Hippocampal formation (tissue), 2 donors: Measurements from ENCODE around the gene ITPR2.
"Not testable (repeated sequence)": the region's sequence is repeated elsewhere in the genome, so short reads cannot be mapped to it uniquely, and the experiment has no call there.

Source experiments
- DNase-seq, 2 donors: peaks; one replicate each; lab custom pipeline; 2025; lab: John Stamatoyannopoulos, UW

Gene ITPR2

DNA sequence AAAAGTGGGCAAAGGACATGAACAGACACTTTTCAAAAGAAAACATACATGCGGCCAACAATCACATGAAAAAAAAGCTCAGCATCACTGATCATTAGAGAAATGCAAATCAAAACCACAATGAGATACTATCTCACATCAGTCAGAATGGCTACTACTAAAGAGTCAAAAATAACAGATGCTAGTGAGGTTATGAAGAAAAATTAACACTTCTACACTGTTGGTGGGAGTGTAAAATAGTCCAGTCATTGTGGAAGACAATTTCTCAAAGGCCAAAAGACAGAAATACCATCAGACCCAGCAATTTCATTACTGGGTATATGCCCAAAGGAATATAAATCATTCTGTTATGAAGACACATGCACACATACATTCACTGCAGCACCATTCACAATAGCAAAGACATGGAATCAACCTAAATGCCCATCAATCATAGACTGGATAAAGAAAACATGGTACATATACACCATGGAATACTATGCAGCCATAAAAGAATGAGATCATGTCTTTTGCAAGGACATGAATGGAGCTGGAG is 103.8 kb downstream of the ITPR2 start:
- DNase-seq, result not testable (repeated sequence)

DNA sequence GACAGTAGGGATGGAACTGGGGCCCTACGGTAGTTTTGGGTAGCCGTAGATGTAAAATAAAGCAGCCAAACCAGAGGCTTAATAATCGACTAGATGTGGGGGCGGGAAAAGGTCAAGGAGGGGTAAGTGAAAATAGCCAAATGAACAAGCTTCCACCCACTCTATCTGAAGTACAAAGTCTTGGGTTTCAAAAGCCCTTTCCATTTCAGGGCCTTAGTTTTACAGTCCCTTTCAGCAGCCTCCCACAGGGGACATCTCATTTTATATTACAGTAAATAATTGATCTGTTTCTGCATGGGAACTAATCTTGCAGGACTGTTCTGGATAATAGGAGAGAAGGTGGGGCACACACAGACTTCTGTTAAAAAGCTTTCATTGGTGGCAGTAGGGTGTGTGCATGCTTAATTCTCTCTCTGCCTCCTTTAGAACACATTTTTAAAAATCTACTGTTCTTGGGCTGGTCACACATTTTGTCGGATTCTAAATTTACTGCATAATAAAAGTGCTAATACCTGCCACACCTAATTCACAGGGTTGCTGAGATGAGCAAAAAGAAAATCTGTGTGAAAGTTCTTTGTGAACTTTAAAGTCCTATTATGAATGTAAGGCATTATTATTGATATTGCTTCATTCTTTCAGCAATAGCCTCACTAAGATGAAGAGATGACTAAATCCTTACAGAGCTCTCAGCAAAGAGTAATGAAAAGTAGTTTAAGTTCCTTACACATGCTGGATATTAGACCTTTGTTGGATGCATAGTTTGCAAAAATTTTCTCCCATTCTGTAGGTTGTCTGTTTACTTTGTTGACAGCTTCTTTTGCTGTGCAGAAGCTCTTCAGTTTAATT is 104.6 kb downstream of the ITPR2 start:
- no peak for DNase-seq

DNA sequence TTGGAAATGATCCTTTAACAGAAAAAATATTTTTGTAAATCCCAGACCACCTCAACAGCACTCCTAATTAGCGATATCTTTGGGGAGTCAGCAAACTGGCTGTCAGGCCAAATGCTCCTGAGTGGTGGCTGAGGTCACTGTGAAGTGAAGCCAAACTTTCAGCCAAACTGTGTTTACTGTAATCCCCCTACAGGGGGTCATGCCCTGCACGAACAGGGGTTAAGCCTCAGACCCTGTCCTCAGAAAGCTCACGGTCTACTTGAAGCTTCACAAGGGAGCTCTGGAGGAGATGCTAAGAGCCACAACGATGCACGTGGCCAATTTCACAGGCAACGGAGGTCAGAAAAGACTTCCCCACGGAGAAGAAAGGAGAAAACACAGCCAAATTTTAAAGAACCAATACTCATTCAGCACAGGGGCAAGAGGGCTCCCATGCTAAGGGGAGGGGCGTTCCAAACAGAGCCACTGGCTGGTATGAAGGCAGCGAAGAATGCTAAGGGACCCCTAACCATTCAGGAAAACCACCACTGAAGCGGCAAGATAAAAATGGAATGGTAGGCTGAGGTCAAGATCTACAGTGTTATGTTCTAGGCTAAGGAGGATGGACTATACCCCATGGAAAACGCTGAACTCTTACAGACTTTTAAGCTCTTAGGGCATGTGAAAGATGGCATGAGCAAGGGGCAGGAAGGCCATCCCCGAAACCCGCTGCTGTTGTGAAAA is 105.4 kb downstream of the ITPR2 start:
- no peak for DNase-seq

DNA sequence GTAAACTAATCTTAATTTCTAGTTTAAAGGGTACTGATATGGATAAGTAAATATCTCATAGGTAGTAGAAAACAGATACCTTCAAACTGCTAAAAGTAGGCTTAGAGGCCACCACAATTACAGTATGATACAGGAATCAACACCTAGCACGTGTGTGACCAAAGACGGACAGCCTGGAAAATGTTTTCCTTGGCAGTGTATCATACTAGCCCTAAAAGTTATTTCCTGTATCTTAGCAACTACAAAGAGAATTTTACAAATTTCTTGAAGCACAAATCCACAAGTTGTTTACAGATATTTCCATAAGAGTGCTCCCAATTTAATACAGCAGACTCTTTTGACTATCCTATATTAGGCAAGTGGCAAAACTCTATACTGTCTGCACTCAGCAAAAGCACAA is 106.0 kb downstream of the ITPR2 start:
- no peak for DNase-seq

DNA sequence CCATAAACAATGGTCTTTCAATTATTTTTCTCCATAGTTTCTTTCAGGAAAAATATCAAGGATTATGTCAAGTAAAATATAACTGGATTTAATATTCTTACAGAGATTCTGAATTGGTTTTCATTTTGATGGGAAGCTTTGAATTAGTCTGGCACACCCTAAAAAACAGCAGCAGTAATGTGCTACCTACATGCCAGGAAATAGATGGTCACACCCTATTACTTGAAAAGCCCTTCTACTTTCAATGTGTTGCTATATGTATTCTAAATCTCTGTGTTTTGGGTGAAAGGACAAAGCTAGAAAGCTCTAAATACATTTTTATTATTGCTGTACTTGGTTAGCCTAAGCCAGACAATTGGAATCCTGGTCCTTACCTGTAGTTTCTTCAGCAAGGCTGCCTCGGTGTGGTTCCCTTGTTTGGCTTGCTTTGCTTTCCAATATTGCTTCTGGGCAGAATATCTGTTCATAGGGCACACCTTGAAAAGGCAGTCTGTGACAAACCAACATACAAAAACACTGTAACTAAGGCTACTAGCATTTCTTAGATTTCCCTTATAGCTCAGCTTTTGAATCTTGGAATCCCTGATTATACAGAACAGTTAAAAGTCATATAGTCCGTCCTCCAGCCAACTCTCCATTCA is 107.6 kb downstream of the ITPR2 start:
- no peak for DNase-seq

DNA sequence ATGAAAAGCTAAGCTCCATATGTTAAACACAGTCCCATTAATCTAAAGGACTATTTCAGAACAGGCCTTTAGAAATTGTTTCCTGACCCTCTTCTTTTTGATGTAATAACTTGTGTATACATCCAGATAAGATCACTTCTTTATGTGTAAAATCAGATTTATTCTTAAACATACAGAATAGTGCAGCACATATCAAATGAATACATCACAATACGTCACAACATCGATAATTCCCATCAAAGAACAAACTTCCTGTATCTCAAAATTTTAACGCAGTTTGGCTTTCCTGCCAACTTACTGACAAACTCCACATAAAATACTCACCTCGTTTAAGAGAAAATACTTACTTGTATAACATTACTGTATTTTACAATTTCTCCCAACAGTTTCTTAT is 108.7 kb downstream of the ITPR2 start:
- DNase-seq, result no peak

DNA sequence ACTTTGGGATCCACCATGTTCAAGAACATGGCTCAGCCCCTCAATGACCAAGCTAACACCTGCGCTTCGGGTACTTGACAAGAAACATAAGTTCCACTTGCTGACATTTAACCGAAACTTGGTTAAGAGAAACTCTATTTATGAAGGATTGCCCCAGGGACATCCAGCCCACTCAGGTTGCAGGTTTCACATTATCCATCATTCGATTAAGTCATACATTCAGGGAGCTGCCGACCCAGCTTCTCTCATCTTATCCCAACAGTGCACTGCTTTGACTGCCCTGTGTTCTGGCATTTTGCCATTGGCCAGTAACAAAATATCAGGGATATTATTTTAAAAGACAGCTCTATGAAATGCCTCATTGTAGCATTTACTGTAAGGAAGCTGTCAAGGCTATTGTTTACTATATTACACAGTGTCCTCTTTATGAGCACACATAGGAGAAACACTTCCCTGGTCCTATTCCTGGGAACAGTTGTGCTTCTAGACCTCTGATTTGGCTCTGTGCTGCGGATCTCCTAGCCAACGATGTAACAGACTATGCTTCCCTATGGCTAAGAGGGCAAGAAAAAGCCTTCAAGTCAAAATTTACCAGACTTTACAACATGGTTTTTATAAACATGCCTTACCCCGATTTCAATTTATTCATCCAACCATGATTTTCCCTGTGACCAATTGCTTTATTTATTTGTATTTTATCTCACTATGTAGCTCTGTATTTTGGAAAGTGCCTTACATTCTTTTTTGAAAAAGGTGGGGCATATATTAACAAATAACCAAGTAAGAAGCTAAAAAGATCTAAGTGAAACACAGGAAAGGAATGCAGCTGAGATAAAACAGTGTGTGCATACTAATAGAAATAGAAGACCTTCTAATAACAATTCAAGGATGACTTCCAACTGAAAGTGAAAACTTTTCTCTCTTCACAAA is 109.3 kb downstream of the ITPR2 start:
- DNase-seq, result no peak

DNA sequence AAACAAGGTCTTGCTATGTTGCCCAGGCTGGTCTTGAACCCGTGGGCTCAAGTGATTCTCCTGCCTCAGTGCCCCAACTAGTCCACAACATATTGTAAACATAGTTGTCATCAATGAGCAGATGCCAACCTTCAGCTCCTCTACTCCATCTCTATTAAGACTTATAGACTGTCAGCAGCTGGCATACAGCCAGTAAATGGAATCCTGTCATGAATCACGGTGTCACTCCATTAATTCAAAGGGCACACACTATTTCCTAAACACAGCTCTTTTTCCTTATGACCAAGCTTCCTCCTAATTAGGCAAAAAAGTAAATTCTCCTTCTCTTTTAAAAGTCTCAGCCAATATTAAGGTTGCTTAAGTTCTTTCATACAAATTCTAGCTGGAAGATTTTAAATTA is 111.2 kb downstream of the ITPR2 start:
- DNase-seq, result no peak

DNA sequence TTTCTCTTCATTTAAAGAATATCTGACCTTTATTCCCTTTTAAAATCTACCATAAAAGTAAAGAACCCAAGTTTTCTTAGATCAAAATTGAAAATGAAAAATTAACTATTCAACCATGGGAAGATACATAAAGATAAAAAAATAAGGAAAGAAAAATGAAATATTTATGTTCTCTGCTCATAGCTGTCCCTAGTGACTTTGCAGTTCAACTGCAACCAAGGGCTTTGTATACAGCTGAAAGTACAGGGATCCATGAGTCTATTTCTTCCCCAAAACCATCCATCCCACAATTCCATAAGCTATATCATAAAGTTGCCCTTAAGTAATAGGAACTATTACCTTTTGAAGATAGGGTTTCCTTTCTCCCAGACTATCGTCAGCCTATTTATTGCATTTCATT is 113.1 kb downstream of the ITPR2 start:
- no peak for DNase-seq

DNA sequence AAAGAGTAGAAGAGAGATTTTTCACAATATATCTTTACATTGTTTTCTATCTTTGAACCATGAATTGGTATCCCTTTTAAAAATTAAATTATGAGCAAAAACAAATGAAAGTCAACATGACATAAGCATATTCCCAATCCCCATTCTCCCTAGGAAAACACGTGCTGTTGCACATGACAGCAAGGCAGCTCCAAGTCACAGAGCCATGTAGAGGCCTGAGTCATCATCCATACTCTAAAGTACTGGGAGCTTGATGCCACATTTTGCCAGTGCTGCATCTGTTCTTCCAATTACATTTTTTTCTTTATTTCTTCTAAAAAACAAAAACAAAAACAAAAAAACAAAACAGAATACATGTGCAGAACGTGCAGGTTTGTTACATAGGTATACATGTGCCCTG is 115.2 kb downstream of the ITPR2 start:
- no peak for DNase-seq

DNA sequence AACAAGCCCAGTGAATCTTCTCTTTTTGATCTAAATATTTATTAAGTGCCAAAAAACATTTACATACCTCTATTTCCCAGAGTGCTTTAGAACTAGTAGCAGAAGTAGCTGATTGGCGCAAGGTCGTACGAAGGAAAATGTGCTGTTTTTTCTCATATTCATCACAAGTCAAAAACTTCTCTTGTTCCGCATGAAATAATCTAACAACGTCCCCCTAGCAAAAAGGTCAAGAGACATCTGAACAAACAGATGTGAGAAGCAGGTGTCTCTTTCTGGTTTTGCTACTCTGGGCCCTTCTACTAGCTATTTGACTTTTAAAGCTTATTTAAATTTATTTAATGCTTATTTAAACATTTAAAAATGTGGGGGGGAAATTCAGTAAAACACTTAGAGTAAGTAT is 117.8 kb downstream of the ITPR2 start:
- DNase-seq, result no peak

DNA sequence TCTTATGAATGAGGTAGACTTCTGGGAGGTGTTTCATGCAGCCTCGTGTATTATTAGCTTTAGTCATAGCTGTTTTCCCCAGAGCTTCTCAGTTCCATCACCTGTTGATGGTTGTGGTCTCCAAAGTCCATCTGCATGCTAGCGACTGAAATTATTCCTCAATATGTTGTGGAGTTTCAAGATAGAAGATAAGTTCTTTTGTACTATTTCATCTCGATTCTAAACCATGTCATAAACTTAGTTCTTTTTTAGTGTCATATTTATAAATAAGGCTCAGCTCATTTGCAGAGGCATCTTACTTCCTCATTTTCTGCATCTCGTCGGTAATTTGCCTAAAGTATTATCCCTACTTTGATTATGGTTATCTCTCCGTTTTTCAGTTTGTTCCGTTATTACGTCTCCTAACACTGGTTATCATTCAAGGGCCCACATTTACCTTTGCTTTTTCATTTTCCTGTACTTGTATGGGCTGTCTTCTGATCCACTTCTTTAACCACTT is 119.1 kb downstream of the ITPR2 start:
- DNase-seq, result no peak

DNA sequence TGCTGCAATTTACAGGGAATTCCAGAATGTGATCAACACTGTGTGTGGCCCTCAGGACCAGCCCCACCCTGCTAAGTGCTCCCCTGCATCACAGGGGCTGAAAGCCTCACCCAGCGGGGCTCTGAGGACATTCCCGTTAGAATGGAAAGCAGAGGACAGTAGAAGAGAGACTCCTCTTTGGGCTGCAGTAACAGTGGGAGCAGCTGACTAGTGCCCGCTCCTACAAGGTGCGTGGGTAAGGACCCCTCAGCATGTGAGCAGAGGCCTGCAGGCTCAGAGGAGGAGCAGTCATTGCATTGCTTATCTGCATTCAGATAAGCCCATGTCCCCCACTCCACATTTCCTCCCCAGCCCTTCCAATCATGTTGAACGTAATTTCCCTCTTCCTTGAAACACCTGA is 120.1 kb downstream of the ITPR2 start:
- DNase-seq, result no peak

DNA sequence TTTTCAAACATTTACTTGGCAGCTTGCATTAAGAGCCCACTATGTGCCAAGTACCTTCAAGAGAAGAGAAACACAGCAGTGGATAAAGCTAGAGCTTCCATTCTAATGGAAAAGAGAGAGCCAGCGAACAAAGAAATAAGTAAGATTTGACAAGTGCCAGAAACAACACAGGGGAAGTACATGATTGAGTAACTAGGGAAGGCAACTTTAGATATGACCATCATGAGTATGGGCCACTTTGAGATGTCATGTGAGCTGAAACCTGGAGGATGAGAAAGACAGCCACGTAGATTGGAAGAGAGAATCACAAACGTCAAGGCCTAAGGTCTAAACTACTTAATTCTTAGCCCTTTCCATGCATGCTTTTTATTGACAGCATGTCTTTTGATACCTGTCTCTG is 121.4 kb downstream of the ITPR2 start:
- DNase-seq, result no peak

DNA sequence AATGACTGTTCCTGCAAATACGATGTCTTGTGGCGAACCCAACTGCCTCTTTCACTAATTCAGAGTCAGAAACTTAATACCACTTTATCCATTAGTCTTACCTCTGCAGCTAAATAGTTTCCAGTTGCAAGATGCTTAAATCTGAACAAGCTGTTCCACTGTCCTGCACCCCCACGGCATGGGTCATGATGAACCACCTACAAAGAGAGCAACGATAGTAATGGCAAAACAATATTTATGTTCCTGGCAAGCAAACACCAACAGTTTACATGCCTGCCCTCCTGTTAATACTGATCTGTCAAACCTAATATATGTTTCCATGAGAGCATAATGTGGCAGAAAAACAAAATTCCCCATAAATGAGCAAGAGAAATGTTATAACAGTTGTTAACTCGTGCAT is 121.9 kb downstream of the ITPR2 start:
- DNase-seq, result no peak

DNA sequence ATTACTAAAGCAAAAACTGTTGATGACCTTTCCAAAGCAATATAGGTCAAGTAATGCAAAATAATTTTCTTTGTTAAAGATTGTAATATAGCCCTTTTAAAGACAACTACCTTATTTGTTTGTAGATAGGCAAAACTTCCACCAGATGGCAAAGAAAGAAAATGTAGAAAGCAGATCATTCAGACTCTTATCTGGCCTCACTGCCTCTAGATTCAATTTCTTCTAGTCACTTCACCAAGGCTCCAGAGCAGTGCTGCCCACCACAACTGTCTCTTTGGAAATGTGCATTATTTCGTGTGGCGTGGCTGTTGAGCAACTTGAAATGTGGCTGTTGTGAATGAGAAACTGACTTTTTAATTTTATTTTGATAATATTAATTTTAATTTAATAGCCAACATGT is 127.1 kb downstream of the ITPR2 start:
- DNase-seq, result no peak

DNA sequence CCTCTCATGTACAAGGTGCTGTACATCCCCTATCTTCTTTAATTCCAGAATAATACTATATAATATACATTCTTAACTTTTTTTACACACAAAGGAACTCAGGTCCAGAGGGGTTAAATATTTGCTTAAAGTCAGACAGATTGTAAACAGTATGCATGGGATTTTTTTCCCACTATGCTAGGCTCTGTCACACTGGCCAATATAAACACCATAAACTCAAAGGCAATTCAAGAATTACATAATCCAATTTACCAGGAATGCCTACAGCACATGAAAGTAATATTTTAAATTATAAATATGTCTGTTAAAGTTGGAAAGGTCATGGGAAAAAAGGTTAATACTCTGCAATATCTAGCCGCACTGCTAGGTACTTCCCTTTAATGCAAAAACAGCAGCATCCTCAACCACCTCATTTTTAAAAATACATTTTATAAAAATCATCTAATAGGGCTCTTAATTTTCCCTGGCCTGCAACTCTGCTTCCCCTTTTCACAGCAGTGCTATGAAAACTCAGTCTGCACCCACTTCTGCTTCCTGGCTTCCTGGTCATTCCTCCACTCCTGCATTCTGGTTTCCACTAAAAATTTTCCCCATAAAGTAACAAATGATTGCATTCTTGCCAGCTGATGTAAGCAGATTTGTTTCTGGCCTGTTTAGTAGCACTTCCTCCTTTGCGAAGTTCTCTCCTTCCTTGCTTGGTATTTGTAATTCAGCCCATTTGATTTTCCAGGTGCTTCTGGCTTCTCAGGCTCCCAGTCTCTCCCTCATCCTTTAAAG is 128.1 kb downstream of the ITPR2 start:
- DNase-seq, result peak in 1 of 2 donors; percentile 1

DNA sequence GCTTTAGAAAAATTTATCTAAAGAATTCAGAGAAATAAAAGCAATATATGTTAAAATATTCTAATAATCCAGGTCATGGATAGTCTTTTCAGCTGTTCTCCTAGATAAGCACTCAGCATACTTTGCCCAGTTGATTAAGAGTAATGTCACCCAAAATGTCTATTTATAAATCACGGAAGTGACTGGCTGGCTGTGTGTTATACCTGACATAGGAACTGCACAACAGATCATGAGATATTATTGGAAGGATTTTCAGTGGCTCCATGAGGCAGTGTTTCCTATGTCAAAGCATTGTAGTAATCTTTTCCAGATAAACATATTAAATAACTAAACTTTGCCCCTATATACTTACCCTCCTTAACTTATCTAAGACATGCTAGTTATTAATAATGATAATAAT is 128.8 kb downstream of the ITPR2 start:
- no peak for DNase-seq

DNA sequence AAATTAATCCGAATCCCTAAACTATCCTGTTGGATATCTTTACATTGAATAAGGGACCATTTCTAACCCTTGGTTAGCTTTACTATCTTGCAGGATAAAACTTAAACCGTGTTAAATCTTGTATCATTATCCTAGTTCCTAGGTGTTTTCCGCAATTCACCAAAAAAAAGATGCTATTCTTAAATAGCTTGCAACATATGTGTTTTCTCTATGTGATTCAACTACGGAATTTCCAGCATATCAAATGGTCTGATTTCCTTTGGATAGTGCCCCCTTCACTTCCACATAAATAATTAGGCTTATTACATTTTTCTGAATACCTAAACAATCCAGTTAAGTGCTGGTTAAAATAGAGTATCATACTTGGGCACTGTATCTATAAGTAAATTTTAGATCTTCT is 130.3 kb downstream of the ITPR2 start:
- no peak for DNase-seq

DNA sequence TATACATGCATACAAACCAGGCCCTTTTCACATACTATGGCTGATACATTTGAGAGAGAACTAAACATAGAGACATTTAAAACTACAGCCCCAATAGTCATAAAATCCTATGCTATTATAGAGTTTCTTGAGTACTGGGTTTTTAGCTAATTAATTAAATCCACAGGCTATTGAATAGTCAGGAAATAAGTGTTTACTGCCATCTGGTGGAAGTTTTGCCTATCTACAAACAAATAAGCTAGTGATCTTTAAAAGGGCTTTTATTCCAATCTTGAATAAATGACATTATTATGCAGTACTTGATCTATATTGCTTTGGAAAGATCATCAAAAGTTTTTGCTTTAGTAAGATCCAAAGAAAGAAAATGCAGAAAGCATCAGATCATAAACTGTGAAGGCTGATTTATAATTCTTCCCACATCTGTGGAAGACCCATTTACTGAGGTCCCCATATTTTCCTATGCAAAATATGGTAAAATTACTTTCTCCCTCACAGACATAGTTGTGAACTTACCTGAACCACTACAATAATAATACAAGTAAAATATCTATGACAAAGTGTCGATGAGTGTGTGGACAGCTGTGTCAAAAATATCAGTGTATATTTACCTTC is 131.3 kb downstream of the ITPR2 start:
- DNase-seq, result peak in 1 of 2 donors; percentile 78
